Caki2 (cell line): ENCODE data around the gene UVSSA. TPM values are rescaled to one million over a fixed set of nuclear protein-coding genes. Genes with fewer than 3 reads are reported as not detected.

Experiments used
- DNase-seq: peaks from one replicate; pipeline ENCODE4 v3.0.0-alpha.2; 2015; ENCODE audit warnings: low read depth
- in situ Hi-C: cut with HindIII; loops from 2 replicates; pipeline ENCODE4 v1.10.0; 2016; ENCODE audit warnings: low sequenced_read_pairs, low pct_unique_long_range_greater_than_20kb, mixed read lengths
- total RNA-seq: library from RNA; depleted of rRNA; stranded (reverse); fragments of >200 nt; shearing (Covaris generic); gene quantifications from 2 replicates; pipeline ENCODE4 v1.2.3, GENCODE V29; 2014; ENCODE audit warnings: low replicate concordance; rRNA removed

UVSSA gene
- 8.9 and 9.1 TPM in 2 replicates for total RNA-seq

DNA sequence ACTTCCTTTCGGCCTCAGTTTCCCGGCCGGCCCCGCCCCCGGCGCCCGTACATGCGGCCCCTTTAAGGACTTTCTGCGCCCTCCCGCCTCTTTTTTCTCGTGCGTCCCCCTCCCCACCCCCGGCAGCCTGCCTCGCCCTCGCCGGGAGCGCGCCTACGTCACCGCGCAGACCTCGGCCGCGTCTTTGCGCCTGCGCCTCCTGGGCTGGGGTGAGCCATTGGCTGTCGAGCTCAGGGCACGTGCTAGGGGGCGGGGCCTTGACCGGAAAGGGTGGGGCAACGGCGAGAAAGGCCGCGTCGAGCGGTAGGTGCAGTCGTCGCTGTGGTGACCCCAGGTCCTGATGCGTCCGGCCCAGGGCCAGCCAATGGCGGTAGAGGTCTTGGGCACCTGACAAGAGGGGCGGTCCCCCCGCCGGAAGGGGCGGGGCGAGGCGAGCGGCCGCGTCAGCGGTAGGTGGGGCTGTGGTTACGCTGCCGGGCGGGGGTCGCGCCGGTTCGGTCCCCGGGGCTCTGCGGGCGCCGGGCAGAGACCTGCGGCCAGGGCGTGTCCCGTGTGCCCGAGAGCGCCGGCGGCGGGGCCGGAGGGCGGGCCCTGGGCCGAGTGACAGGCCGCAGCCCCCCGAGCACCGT lies at the start of gene UVSSA:
Gene UVSSA, plus strand, starts transcription at position 428 of the 629 bp plus-strand sequence. CDS start 884 bp downstream, outside the sequence.
- in situ Hi-C loops = no loop called here
- peak; percentile 99 for DNase-seq

DNA sequence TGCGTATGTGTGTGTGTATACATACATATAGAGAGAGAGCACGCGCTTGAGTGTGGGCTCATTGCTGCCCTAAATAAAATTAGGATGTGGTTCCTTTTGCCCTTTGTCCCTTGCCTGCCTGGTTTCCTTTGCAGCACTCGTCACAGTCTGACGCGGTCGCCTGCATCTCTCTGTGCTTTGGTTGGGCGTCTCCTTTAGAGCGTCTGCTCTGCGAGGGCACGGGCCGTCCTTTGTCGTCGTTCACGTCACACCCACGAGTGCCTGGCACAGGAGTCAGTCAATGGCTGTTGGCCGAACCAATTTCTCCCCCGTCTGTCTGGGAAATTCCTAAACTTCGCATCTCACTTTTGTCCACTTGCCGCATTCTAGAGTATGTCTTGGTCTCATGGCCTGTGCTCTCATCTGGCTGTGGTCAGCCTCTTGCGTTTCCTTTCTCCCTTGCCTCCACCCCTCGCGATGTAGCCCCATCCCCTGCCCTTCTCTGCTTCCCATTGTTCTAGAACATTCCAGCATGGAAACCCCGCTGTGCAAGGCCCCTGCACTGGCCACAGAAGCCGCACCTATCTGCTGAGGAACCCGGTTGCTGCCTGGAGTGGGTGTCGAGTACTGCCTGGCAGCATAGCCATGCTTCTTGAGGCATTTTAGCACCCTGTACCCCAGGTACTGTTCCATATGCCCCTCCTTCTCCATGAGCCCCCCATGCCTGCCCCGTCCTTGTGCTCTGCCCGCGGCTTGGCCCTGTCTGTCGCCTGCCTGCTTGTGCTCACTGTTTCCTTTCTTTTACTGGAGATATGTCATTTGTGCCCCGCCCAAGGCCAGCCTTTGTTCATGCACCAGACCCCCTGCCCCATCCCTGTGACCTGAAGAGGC lies 49.3 kb upstream of the UVSSA start:
- no peak for DNase-seq
- in situ Hi-C loops = no loop called here

DNA sequence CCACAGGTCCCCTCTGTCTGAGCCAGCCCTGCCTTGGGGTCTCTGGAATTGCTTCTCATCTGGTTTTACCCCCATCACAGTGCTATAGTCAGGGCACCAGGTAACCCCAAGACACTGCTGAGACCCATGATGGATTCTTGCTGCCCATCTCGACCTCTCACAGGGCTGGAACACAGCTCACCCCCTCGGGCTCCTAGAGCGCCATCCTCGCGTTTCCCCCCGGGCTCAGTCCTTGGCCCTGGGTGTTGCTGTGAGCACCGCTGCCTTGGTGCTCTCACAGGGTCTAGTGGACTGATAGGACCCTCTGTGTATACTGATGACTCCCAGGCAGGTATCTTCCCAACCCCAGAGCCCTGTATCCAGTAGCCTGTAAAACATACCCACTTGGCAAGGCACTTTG lies 48.5 kb upstream of the UVSSA start:
- in situ Hi-C loops = no loop called here

GRCh38 chr4:1299301-1299860 lies 47.6 kb upstream of the UVSSA start:
- in situ Hi-C loops = no loop called here

More for the DNA sequence above, 48.5 kb upstream of the UVSSA start:
- no peak for DNase-seq

GRCh38 chr4:1300466-1301455 lies 46.2 kb upstream of the UVSSA start:
- no peak for DNase-seq
- in situ Hi-C loops = no loop called here

More at GRCh38 chr4:1299301-1299860, 47.6 kb upstream of the UVSSA start:
- no peak for DNase-seq

DNA sequence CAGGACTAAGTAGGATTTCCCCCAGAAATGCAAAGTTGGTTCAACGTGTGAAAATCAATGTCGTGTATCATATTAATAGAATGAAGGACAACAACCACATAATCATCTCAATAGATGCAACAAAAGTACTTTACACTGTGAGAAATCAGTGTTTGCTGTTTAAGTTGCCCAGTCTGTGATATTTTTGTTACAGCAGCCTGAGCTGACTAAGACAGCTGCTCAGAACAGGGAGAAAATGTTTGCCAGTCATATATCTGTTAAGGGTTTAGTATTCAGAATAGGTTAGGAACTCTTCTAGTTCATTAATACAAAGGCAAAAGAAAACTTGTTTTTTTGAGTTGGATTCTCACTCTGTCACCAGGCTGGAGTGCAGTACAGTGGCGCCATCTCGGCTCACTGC lies 44.8 kb upstream of the UVSSA start:
- in situ Hi-C loops = no loop called here
- DNase-seq = no peak

DNA sequence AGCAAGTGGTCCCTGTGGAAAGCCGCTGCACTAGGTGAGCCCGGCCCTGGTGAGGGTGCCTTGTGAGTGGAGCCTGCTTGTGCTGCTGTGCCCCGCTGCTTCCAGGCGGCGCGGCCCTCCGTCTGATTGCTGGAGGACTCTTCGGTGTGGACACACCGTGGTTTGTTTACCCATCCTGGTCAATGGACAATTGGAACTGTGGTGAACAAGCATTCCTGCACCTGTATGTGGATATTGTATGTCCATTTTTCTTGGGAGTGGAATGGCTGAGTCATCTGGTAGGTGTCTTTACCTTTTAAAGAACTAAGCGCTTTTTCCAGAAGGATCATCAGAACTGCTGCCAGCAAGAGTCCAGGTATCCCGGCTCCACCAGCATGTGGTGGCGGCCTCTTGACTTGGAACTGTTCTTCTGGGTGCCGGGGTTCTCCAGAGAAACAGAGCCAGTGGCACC lies 41.7 kb upstream of the UVSSA start:
- in situ Hi-C loops = no loop called here
- DNase-seq = no peak

DNA sequence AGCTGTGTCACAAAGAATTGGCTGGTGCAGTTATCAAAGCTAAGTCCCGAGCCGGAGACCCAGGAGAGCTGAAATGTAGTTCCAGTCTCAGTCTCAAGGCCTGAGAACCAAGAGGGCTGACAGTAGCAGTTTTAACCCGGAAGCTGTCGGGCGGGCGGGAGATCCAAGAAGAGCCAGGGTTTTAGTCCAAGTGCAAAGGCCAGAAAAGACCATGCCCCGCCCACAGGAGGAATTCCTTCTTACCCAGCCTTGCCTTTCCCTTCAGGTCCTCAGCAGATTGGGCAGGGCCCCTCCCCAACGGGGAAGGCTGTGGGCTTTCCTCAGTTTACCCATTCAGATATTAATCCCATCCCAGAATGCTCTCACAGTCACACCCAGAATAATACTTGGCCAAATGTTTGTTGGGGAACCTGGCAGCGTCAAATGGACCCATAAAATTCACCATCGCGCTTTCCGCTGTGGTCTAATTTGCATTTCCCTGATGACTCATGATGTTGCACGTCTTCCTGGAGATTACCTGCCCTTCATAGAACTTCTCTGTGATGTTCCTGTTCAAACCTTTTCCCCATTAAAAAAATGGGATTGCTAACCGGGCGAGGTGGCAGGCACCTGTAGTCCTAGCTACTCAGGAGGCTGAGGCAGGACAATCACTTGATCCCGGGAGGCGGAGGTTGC lies 41.1 kb upstream of the UVSSA start:
- in situ Hi-C loops = no loop called here
- no peak for DNase-seq

GRCh38 chr4:1307951-1308735 lies 38.9 kb upstream of the UVSSA start:
- DNase-seq = no peak
- in situ Hi-C loops = no loop called here

GRCh38 chr4:1309261-1310010 lies 37.6 kb upstream of the UVSSA start:
- DNase-seq = peak; percentile 94
- in situ Hi-C loops = no loop called here

- in situ Hi-C loops = no loop called here
- DNase-seq = no peak
These were observed 36.8 kb upstream of the UVSSA start for GRCh38 chr4:1310031-1310795.

DNA sequence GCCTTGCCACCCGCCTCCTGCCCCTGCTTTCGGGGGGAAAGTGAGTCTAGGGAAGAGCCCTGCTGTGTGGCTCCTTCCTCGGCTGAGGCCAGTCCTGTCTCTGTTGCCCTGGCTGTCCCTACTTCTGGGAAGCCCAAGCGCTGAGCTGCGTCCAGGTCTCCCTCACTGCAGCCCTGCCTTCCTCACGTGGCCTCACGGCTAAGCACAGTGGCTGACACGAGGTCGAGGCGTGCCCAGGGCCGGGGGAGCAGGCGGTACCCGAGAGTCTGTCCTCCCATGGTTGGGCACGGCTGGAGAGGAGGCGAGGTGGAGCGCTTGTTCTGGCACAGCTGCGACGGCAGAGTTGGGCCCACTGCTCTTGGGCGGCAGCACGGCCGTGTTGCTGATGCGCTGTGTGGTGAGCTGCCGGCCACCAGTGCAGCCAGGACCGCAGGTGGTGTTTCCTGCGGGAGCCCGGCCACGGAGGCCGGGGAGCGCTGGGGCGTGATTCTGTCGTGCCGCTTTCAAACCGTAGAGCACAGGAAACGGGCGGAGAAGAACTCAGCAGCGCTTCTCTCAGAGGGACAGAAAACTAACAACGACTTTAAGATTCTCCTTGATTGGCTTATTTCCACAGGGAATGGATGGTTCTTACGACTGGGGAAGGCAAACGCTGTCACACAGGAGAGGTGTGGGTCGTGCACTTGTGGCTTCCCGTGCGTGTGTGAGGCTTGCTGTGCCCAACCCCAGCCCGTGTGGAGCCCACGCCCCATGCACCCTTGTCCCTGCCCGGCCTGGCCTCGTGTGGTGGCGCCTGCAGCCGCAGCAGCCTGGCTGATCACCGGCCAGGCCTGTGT lies 36.0 kb upstream of the UVSSA start:
- no peak for DNase-seq
- in situ Hi-C loops = no loop called here

- no peak for DNase-seq
- in situ Hi-C loops = no loop called here
These were observed 34.0 kb upstream of the UVSSA start for GRCh38 chr4:1312821-1313640.

- no peak for DNase-seq
- in situ Hi-C loops = no loop called here
These were observed 31.7 kb upstream of the UVSSA start for GRCh38 chr4:1315306-1315705.
